ENCODE measurements around the gene FIS1.
"Not testable (repeated sequence)": the region's sequence is repeated elsewhere in the genome, so short reads cannot be mapped to it uniquely, and the experiment has no call there.

Gene FIS1

GRCh38 chr7:101255796-101256195 is 10.9 kb upstream of the FIS1 start:
- DNase-seq (ENCODE audit: low read depth), result no peak

- not testable (repeated sequence) for DNase-seq (ENCODE audit: low read depth)
Measured at GRCh38 chr7:101253199-101253598, 8.3 kb upstream of the FIS1 start.

- DNase-seq (ENCODE audit: low read depth), result peak; percentile 98
Measured at GRCh38 chr7:101251871-101252659, 7.2 kb upstream of the FIS1 start.

GRCh38 chr7:101250324-101250723 is 5.4 kb upstream of the FIS1 start:
- no peak for DNase-seq (ENCODE audit: low read depth)

GRCh38 chr7:101248276-101248675 is 3.4 kb upstream of the FIS1 start:
- no peak for DNase-seq (ENCODE audit: low read depth)

- DNase-seq (ENCODE audit: low read depth), result no peak
Measured at GRCh38 chr7:101245147-101245668, 327 bp upstream of the FIS1 start.

- no peak for DNase-seq (ENCODE audit: low read depth)
Measured at GRCh38 chr7:101243646-101244374, 1.1 kb downstream of the FIS1 start.

GRCh38 chr7:101241443-101242349 is 3.2 kb downstream of the FIS1 start:
- DNase-seq (ENCODE audit: low read depth), result no peak

GRCh38 chr7:101241015-101241363 is 3.9 kb downstream of the FIS1 start:
- DNase-seq (ENCODE audit: low read depth), result no peak

- no peak for DNase-seq (ENCODE audit: low read depth)
Measured at GRCh38 chr7:101240226-101241014, 4.5 kb downstream of the FIS1 start.

GRCh38 chr7:101239951-101240220 is 5.0 kb downstream of the FIS1 start:
- no peak for DNase-seq (ENCODE audit: low read depth)

GRCh38 chr7:101239191-101239950 is 5.5 kb downstream of the FIS1 start:
- DNase-seq (ENCODE audit: low read depth), result no peak

GRCh38 chr7:101238226-101239182 is 6.4 kb downstream of the FIS1 start:
- no peak for DNase-seq (ENCODE audit: low read depth)

- DNase-seq (ENCODE audit: low read depth), result no peak
Measured at GRCh38 chr7:101237206-101238067, 7.4 kb downstream of the FIS1 start, which contains the start of gene CLDN15. CLDN15 (minus strand) TSS chr7:101237802; CDS start chr7:101237581, 221 bp downstream.

GRCh38 chr7:101236292-101236835 is 8.5 kb downstream of the FIS1 start:
- DNase-seq (ENCODE audit: low read depth), result no peak

- DNase-seq (ENCODE audit: low read depth), result no peak
Measured at GRCh38 chr7:101235522-101235921, 9.4 kb downstream of the FIS1 start.

- no peak for DNase-seq (ENCODE audit: low read depth)
Measured at GRCh38 chr7:101235050-101235449, 9.8 kb downstream of the FIS1 start.

- DNase-seq (ENCODE audit: low read depth), result no peak
Measured at GRCh38 chr7:101234636-101235035, 10.2 kb downstream of the FIS1 start.

Measured in activated T-cell treated with anti-CD3 and anti-CD28 coated beads for 24 hours (primary cell).